K562 (cell line): ENCODE data around the gene APBB2. TPM values are rescaled to one million over a fixed set of nuclear protein-coding genes. Genes with fewer than 3 reads are reported as not detected.

ENCODE experiments used
- ATAC-seq: fragments of 200-7000 bp; cut with Tn5 transposase; 3 replicates; pipeline ENCODE4 v1.9.1; 2020; ENCODE audit warnings: moderate library complexity
- BruUV-seq: library from RNA; stranded (reverse); fragments of 400-500 nt; replicated peaks from 2 replicates; lab custom pipeline; 2021; lab: Mats Ljungman, UMichigan
- CTCF ChIA-PET: fragments of 300-600 bp; formaldehyde crosslinking; extraction: SDS; loops from one replicate; lab custom pipeline; 2021; ENCODE audit warnings: low intra/inter-chr PET ratio; lab: Yijun Ruan, JAX
- POLR2A ChIA-PET: fragments of 300-600, 350-650 bp; sonication (Branson Sonifier 250); formaldehyde crosslinking; extraction: SDS; loops from one replicate; lab custom pipeline; 2021; ENCODE audit warnings: antibody characterized with exemption, inconsistent platforms; lab: Yijun Ruan, JAX
- DNase-seq, 4 experiments: peaks; one replicate each; pipeline versions ENCODE4 v3.0.0 to v3.0.0-alpha.2; 2011 to 2018; ENCODE audit warnings: low spot score in 3 of 4, mixed read lengths in 3 of 4; ENCODE audit errors: extremely low read depth in 1 of 4
- FAIRE-seq: peaks from 2 replicates; lab custom pipeline; 2011; peaks lifted over from hg19 to GRCh38; lab: Jason Lieb, UNC
- H2AFZ ChIP-seq: 2 replicates; pipeline ENCODE4 v1.6.0; 2011; ENCODE audit warnings: low read depth, low read length, control low read depth, inconsistent platforms
- H3K27ac ChIP-seq: fragments of 200-600 bp; 3 replicates; pipeline ENCODE4 v1.8.0; 2011; ENCODE audit warnings: low read depth, mild to moderate bottlenecking, control low read depth, inconsistent platforms, low read length, moderate library complexity, mixed read lengths; ENCODE audit errors: extremely low read depth
- H3K27me3 ChIP-seq, 2 experiments: fragments of 300-600 bp in 1 of 2; 2 replicates in 1 of 2; 3 replicates in 1 of 2; pipeline versions ENCODE4 v1.6.0 to v1.8.0; 2011; ENCODE audit warnings: inconsistent platforms in 2 of 2, low read length in 2 of 2, mild to moderate bottlenecking in 1 of 2, mixed read lengths in 1 of 2, moderate library complexity in 1 of 2; ENCODE audit not compliant: control insufficient read depth in 2 of 2, insufficient read depth in 2 of 2
- H3K36me3 ChIP-seq: fragments of 300-600 bp; 3 replicates; pipeline ENCODE4 v1.8.0; 2011; ENCODE audit warnings: mild to moderate bottlenecking, low read length, inconsistent platforms; ENCODE audit not compliant: control insufficient read depth, insufficient read depth
- H3K4me1 ChIP-seq, 2 experiments: fragments of 200-600 bp in 1 of 2; replicated peaks in 1 of 2; 2 replicates in 1 of 2; 3 replicates in 1 of 2; pipeline versions ENCODE4 v1.5.1 to v1.8.0; 2011; ENCODE audit warnings: inconsistent platforms in 2 of 2, low read length in 2 of 2, mild to moderate bottlenecking in 1 of 2, mixed read lengths in 1 of 2, moderate library complexity in 1 of 2; ENCODE audit not compliant: control insufficient read depth in 2 of 2, insufficient read depth in 2 of 2
- H3K4me2 ChIP-seq: 2 replicates; pipeline ENCODE4 v1.6.1; 2011; ENCODE audit warnings: low read length, control low read depth, inconsistent platforms, mixed read lengths; ENCODE audit not compliant: insufficient read depth
- H3K4me3 ChIP-seq: fragments of 200-600 bp; sonication (generic), shearing (Covaris generic); 2 replicates; pipeline ENCODE4 v1.5.1; 2016; ENCODE audit warnings: control low read depth, inconsistent platforms
- H3K79me2 ChIP-seq: fragments of 200-600 bp; 3 replicates; pipeline ENCODE4 v1.8.0; 2011; ENCODE audit warnings: low read length, inconsistent platforms; ENCODE audit not compliant: control insufficient read depth, insufficient read depth
- H3K9ac ChIP-seq, 2 experiments: 2 replicates each; pipeline versions ENCODE4 v1.6.0 to v1.6.1; 2011; ENCODE audit warnings: low read depth in 2 of 2, low read length in 2 of 2, control low read depth in 1 of 2, inconsistent platforms in 1 of 2, mild to moderate bottlenecking in 1 of 2, mixed read lengths in 1 of 2; ENCODE audit not compliant: insufficient read depth in 1 of 2
- H3K9me1 ChIP-seq: one replicate; pipeline ENCODE4 v1.6.0; 2011; ENCODE audit warnings: inconsistent platforms, mild to moderate bottlenecking, low read length, moderate library complexity; ENCODE audit not compliant: control insufficient read depth, insufficient read depth
- H3K9me3 ChIP-seq: replicated peaks from 2 replicates; pipeline ENCODE4 v1.5.1; 2011; ENCODE audit warnings: low read depth, low read length, inconsistent platforms; ENCODE audit not compliant: control insufficient read depth, insufficient read depth
- H4K20me1 ChIP-seq: replicated peaks from 2 replicates; pipeline ENCODE4 v1.6.1; 2011; ENCODE audit warnings: low read length, inconsistent platforms, mixed read lengths; ENCODE audit not compliant: control insufficient read depth, insufficient read depth
- MGA ChIP-seq: fragments of 450-650 bp; IDR thresholded peaks from 2 replicates; pipeline ENCODE4 v1.6.1; 2016; ENCODE audit warnings: mild to moderate bottlenecking, moderate library complexity
- SP2 ChIP-seq: IDR thresholded peaks from 2 replicates; pipeline ENCODE4 v1.6.1; 2011; ENCODE audit warnings: mild to moderate bottlenecking, low read depth, low read length, moderate library complexity; ENCODE audit not compliant: poor library complexity, severe bottlenecking; ENCODE audit errors: extremely low read depth
- THRA ChIP-seq: fragments of 450-650 bp; IDR thresholded peaks from 2 replicates; pipeline ENCODE4 v1.6.1; 2017; ENCODE audit warnings: mild to moderate bottlenecking, moderate library complexity
- ZEB2 ChIP-seq: fragments of 450-650 bp; IDR thresholded peaks from 2 replicates; pipeline ENCODE4 v1.6.1; 2016
- ZNF197 ChIP-seq: fragments of 200-800 bp; sonication (Bioruptor generic); IDR thresholded peaks from 2 replicates; pipeline ENCODE4 v1.6.1; 2016; ENCODE audit warnings: low read depth, missing genetic modification characterization, missing compliant biosample characterization
- ZNF518B ChIP-seq: fragments of 250-450 bp; sonication (Bioruptor Pico); IDR thresholded peaks from 2 replicates; pipeline ENCODE4 v1.5.0; 2021; ENCODE audit warnings: mild to moderate bottlenecking, moderate library complexity
- WGBS: fragments of 100-300 bp; shearing (Covaris generic); methylation state at CpG from one replicate; pipeline ENCODE4 v1.1.6; 2016; ENCODE audit warnings: low coverage, mixed read lengths; ENCODE audit not compliant: insufficient coverage; ENCODE audit errors: missing lambda C conversion rate; 5-methylcytosine and 5-hydroxymethylcytosine counted together
- in situ Hi-C: fragments of 300-500 bp; cut with MboI; formaldehyde crosslinking; loops from 4 replicates; pipeline ENCODE4 v1.15.0; 2018; ENCODE audit warnings: inconsistent platforms, mixed read lengths
- intact Hi-C: fragments of 100-400 bp; cut with micrococcal nuclease; formaldehyde crosslinking; loops from 2 replicates; pipeline ENCODE4 v1.14.2; 2022
- polyA plus RNA-seq, 8 experiments: library from polyadenylated mRNA; depleted of rRNA in 4 of 8; stranded (reverse) in 5 of 8; unstranded in 3 of 8; fragments of >200 nt; fragmentation: Nextera tagmentation in 2 of 8; fragmentation: Illumina TruSeq in 1 of 8; extraction: Ambion mirVana in 2 of 8; extraction: Trizol in 1 of 8; gene quantifications; 2 replicates each; pipeline versions ENCODE4 v1.2.1 to v1.2.3, GENCODE V29; 2011 to 2014; ENCODE audit warnings: inconsistent platforms in 1 of 8, missing spikeins in 1 of 8
- total RNA-seq, 7 experiments: library from RNA; depleted of rRNA in 6 of 7; stranded (reverse); fragments of >200 nt in 6 of 7; fragmentation: Illumina TruSeq in 2 of 7; extraction: Trizol in 2 of 7; gene quantifications; 2 replicates each; pipeline versions ENCODE4 v1.2.1 to v1.2.3, GENCODE V29; 2011 to 2021; ENCODE audit warnings: low replicate concordance in 1 of 7

Gene APBB2
- total and polyA plus RNA-seq, 9 of the 15 experiments (the other 6 are each of a cell fraction or from before 2014, with no cell fraction given) = 0.08 to 2.1 (median 1.4) TPM

- H3K79me2 ChIP-seq = no peaks in the 10 kb centered on the region
- H3K27ac ChIP-seq = no peak overlapping the region
- H3K4me1 ChIP-seq = no peaks in the 10 kb centered on the region
- FAIRE-seq = no peak
- H3K9me3 ChIP-seq = no peaks in the 10 kb centered on the region
- in situ Hi-C loops (no loop called here), intact Hi-C loops (no loop called here)
- no peaks in the 10 kb centered on the region for H3K36me3 ChIP-seq
- ATAC-seq = no peak
- H2AFZ ChIP-seq = no peak overlapping the region
- CTCF ChIA-PET = no interaction called here
- H3K9ac ChIP-seq = no peak overlapping the region
- H3K27me3 ChIP-seq = no peaks in the 10 kb centered on the region
- no peak overlapping the region for H3K4me3 ChIP-seq
- 2% methylated on average over 5 of the region's 5 CpGs for WGBS
- no peaks in the 10 kb centered on the region for H4K20me1 ChIP-seq
- no peaks in the 10 kb centered on the region for H3K9me1 ChIP-seq
- POLR2A ChIA-PET = interaction anchor here (0.6 kb wide), 1 partner anchor 23 kb away, joined by 3 read pairs; no protein-coding TSS in a partner anchor
- no peak overlapping the region for H3K4me2 ChIP-seq
- no TSS peak for BruUV-seq
- no peak for DNase-seq
- no peak for TF ChIP-seq THRA
- no peak for TF ChIP-seq MGA
- no peak for TF ChIP-seq ZEB2
- no peak for TF ChIP-seq ZNF518B (CRISPR knock-in tag)
- TF ChIP-seq SP2 = no peak
- no peak for TF ChIP-seq ZNF197 (CRISPR knock-in tag)
Measured at GRCh38 chr4:41184009-41184408, 30.3 kb downstream of the APBB2 start.
